ENCODE results near the gene FAM181B.

Gene FAM181B

DNA sequence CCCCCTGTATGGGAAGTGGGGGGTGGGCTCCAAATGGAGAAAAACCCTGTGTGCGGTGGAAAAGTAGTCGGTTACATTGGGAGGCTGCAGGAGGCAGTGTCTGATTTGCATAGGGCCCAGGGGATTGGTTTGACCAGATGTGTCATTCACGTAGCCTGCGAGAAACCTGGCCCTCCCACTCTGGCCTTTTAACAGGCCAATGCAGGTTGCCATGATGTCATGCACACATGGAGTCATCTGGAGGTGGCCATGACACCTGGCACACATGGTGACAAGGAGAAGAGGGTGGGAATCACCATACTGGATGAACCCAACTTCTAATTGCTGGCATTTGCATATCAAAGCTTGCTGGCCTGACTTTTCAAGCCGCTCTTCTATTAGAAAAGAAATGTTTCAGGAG is 50.6 kb downstream of the FAM181B start:
- DNase-seq (ENCODE audit: low read depth): no peak

DNA sequence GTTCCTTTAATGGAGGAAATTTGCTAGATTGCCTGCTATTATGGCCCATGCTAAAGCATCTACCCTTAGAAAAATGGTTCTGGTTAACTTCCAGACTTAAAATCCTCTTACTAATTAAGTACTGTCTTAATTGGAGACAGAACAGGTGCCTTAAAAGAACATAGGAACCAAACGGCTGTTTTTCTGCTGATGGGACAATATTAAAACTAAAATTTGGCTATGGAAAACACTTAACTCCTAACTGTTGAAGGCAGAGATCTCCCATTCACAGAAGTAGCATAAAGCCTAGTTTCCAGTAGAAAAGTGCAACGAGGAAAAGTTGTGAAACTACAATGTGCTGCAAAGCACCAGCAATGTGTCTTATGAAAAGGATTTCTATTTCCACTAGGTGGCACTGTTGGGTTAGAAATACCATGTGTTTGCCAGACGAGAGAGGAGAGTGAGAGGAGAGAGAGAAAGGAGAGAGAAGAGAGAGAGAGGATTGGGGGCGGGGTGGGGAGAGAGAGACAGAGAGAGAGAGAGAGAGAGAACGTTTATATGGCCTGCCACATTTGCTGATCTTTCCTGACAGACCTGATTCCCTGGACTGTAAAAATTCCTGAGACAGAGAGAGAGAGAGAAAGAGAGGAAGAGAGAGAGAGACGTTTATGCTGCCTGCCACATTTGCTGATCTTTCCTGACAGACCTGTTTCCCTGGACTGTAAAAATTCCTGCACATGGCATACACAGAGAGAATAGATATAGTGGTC is 51.5 kb downstream of the FAM181B start:
- DNase-seq (ENCODE audit: low read depth): peak; percentile 82

DNA sequence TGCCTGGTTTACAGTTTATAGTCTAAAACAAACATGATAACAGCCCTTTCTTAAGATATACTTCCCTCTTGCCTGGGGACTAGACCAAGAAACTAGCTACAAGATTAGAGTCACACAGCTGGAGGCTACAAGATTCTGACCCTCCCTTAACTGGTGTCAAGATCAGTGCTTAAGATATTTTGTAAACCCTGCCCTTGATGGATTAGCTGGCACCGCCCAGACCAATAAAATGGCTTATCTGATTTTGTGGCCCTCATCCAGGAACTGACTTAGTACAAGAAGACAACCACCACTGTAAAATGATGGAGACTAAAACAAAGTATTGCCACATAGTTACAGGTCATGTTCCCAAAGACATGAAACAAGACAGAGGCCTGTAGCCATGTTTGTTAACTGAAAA is 53.4 kb downstream of the FAM181B start:
- DNase-seq (ENCODE audit: low read depth): no peak

Data from iris pigment epithelial cell (primary cell).